HepG2 (cell line): Measurements from ENCODE around the gene ZNF25. TPM values are rescaled to one million over a fixed set of nuclear protein-coding genes. Genes with fewer than 3 reads are reported as not detected.

Experiments used
- BRCA1 ChIP-seq: sonication (generic); formaldehyde crosslinking; IDR thresholded peaks from 2 replicates; pipeline ENCODE4 v1.4.0; 2020; ENCODE audit warnings: missing genetic modification reagents
- DMAP1 ChIP-seq: IDR thresholded peaks from 2 replicates; pipeline ENCODE4 v1.6.1; 2016
- HNRNPUL1 ChIP-seq: fragments of 200-400 bp; formaldehyde crosslinking; IDR thresholded peaks from 2 replicates; pipeline ENCODE4 v1.6.1; 2017; ENCODE audit warnings: low read depth, mild to moderate bottlenecking, low read length, moderate library complexity
- KDM6A ChIP-seq: IDR thresholded peaks from 2 replicates; pipeline ENCODE4 v1.6.1; 2016; ENCODE audit warnings: low read depth
- RBM39 ChIP-seq: fragments of 200-400 bp; formaldehyde crosslinking; IDR thresholded peaks from one replicate; pipeline ENCODE4 v1.6.1; 2018; ENCODE audit warnings: antibody characterized with exemption, mild to moderate bottlenecking, low read depth, low read length; ENCODE audit not compliant: poor library complexity, severe bottlenecking
- SP5 ChIP-seq: IDR thresholded peaks from 2 replicates; pipeline ENCODE4 v1.6.1; 2016; ENCODE audit warnings: low read depth, borderline replicate concordance
- ZNF225 ChIP-seq: sonication (generic); formaldehyde crosslinking; IDR thresholded peaks from 2 replicates; pipeline ENCODE4 v1.4.0; 2020; ENCODE audit warnings: mild to moderate bottlenecking, missing genetic modification reagents
- ZNF264 ChIP-seq: sonication (generic); formaldehyde crosslinking; IDR thresholded peaks from 2 replicates; pipeline ENCODE4 v1.4.0; 2020; ENCODE audit warnings: missing genetic modification reagents
- ZNF333 ChIP-seq: sonication (generic); formaldehyde crosslinking; IDR thresholded peaks from 2 replicates; pipeline ENCODE4 v1.4.0; 2020; ENCODE audit warnings: mild to moderate bottlenecking, missing genetic modification reagents, borderline replicate concordance
- ZNF484 ChIP-seq: sonication (generic); formaldehyde crosslinking; IDR thresholded peaks from 2 replicates; pipeline ENCODE4 v1.5.1; 2020; ENCODE audit warnings: mild to moderate bottlenecking, low read depth, missing genetic modification reagents, borderline replicate concordance
- ZNF598 ChIP-seq: sonication (generic); formaldehyde crosslinking; IDR thresholded peaks from 2 replicates; pipeline ENCODE4 v1.5.1; 2020; ENCODE audit warnings: mild to moderate bottlenecking, missing genetic modification reagents, borderline replicate concordance
- ZNF678 ChIP-seq: sonication (generic); formaldehyde crosslinking; IDR thresholded peaks from 2 replicates; pipeline ENCODE4 v1.4.0; 2020; ENCODE audit warnings: mild to moderate bottlenecking, missing genetic modification reagents
- ZNF724P ChIP-seq: sonication (generic); formaldehyde crosslinking; IDR thresholded peaks from 2 replicates; pipeline ENCODE4 v1.8.0; 2022; ENCODE audit warnings: missing genetic modification reagents, borderline replicate concordance
- ZNF891 ChIP-seq: sonication (generic); formaldehyde crosslinking; IDR thresholded peaks from 2 replicates; pipeline ENCODE4 v1.5.0; 2020; ENCODE audit warnings: mild to moderate bottlenecking, missing genetic modification reagents
- polyA plus RNA-seq, 8 experiments: library from polyadenylated mRNA; depleted of rRNA in 3 of 8; stranded (reverse) in 7 of 8; unstranded in 1 of 8; fragments of >200 nt; fragmentation: Illumina TruSeq in 4 of 8; extraction: Trizol in 4 of 8; gene quantifications; 2 replicates each; pipeline versions ENCODE4 v1.2.1 to v1.2.3, GENCODE V29; 2011 to 2016; ENCODE audit warnings: low read depth in 4 of 8, missing spikeins in 1 of 8, mixed read lengths in 1 of 8; ENCODE audit not compliant: insufficient read depth in 1 of 8
- total RNA-seq, 5 experiments: library from RNA; depleted of rRNA; stranded (reverse); fragments of >200 nt; fragmentation: Illumina TruSeq; extraction: Trizol; gene quantifications; 2 replicates each; pipeline ENCODE4 v1.2.3, GENCODE V29; 2016; ENCODE audit warnings: low read depth in 1 of 5
- TF ChIP-seq, protein P1 (sequence below): sonication (generic); formaldehyde crosslinking; IDR thresholded peaks from 2 replicates; pipeline ENCODE4 v1.9.0; 2022; ENCODE audit warnings: low read depth, missing genetic modification reagents
- TF ChIP-seq, protein P2 (sequence below): IDR thresholded peaks from 2 replicates; pipeline ENCODE4 v1.6.1; 2016; ENCODE audit warnings: low read depth, control low read depth
- TF ChIP-seq, protein P3 (sequence below): sonication (generic); formaldehyde crosslinking; conservative IDR thresholded peaks from 2 replicates; pipeline ENCODE4 v1.5.0; 2020; ENCODE audit warnings: missing genetic modification reagents
- TF ChIP-seq, protein P4 (sequence below): IDR thresholded peaks from 2 replicates; pipeline ENCODE4 v1.6.1; 2016; ENCODE audit warnings: missing compliant biosample characterization, missing genetic modification reagents, borderline replicate concordance
- TF ChIP-seq, protein P5 (sequence below): IDR thresholded peaks from 2 replicates; pipeline ENCODE4 v1.6.1; 2016
- TF ChIP-seq, protein P6 (sequence below): IDR thresholded peaks from 2 replicates; pipeline ENCODE4 v1.6.1; 2016; ENCODE audit warnings: low read depth

Gene ZNF25
- total and polyA plus RNA-seq, 2 of the 13 experiments (the other 11 are each of a cell fraction or from before 2014, with no cell fraction given), result 1.4 to 1.5 TPM

DNA sequence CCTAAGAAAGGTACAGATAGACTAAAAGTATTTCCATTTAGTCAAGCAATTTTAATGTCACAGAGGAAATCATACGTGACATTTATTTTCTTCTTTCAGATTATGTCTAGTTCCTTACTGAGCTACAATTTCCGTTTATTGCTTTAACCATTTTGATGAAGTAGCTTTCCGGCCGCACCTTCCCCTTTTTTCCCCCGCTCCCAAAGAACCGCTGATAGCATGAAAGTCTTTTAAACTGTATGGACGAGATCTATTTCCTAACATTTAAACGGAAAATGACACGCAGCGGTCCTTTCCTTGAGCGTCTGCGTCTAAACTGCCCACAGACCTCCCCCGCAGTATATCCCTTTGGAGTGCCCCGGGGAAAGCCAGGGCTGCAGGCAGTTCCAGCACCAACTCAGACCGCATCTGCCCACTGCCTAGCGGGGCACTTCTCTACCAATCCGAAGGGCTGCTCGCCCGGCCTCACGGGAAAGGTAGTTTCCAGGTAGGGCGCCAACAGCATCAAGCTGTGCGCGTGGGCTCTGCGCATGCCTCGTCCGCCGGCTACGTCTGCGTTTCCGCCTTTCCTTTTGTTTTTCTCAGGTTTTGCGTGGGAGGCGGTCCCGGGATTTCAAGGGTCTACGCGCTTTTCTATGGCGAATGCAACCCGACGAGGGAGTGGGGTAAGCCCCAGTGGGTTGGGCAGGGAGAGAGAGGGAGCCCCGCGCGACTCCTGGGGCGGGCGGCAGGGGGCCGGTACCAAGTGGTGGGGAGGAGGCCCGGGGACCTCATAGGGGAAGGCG lies 33.9 kb upstream of the ZNF25 start, which contains the start of gene ZNF33A (continued):
- TF ChIP-seq HNRNPUL1 (no peak), ZNF225 (CRISPR knock-in tag) (peak; percentile 8; the same call in 1 of the 2 replicates), ZNF724P (CRISPR knock-in tag) (0 out of 2 replicates have a peak, but pooled peaks have one; percentile 54), ZNF264 (CRISPR knock-in tag) (peak; percentile 32), SP5 (CRISPR knock-in tag) (0 out of 2 replicates have a peak, but pooled peaks have one; percentile 16), KDM6A (CRISPR knock-in tag) (no peak), ZNF598 (0 out of 2 replicates have a peak, but pooled peaks have one; percentile 18), ZNF333 (0 out of 2 replicates have a peak, but pooled peaks have one; percentile 18), DMAP1 (CRISPR knock-in tag) (no peak; the same call in 1 of the 2 replicates), RBM39 (peak; percentile 43), BRCA1 (peak; percentile 69; the same call in 1 of the 2 replicates), ZNF678 (CRISPR knock-in tag) (no peak), ZNF484 (CRISPR knock-in tag) (no peak), ZNF891 (peak; percentile 18; the same call in 1 of the 2 replicates)
- TF ChIP-seq, protein P1, sequence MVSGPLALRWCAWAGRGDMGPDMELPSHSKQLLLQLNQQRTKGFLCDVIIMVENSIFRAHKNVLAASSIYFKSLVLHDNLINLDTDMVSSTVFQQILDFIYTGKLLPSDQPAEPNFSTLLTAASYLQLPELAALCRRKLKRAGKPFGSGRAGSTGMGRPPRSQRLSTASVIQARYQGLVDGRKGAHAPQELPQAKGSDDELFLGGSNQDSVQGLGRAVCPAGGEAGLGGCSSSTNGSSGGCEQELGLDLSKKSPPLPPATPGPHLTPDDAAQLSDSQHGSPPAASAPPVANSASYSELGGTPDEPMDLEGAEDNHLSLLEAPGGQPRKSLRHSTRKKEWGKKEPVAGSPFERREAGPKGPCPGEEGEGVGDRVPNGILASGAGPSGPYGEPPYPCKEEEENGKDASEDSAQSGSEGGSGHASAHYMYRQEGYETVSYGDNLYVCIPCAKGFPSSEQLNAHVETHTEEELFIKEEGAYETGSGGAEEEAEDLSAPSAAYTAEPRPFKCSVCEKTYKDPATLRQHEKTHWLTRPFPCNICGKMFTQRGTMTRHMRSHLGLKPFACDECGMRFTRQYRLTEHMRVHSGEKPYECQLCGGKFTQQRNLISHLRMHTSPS (CRISPR knock-in tag), result peak; percentile 71; the same call in 1 of the 2 replicates
- TF ChIP-seq, protein P2, sequence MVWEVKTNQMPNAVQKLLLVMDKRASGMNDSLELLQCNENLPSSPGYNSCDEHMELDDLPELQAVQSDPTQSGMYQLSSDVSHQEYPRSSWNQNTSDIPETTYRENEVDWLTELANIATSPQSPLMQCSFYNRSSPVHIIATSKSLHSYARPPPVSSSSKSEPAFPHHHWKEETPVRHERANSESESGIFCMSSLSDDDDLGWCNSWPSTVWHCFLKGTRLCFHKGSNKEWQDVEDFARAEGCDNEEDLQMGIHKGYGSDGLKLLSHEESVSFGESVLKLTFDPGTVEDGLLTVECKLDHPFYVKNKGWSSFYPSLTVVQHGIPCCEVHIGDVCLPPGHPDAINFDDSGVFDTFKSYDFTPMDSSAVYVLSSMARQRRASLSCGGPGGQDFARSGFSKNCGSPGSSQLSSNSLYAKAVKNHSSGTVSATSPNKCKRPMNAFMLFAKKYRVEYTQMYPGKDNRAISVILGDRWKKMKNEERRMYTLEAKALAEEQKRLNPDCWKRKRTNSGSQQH (CRISPR knock-in tag), result peak; percentile 31; the same call in 1 of the 2 replicates
- TF ChIP-seq, protein P3, sequence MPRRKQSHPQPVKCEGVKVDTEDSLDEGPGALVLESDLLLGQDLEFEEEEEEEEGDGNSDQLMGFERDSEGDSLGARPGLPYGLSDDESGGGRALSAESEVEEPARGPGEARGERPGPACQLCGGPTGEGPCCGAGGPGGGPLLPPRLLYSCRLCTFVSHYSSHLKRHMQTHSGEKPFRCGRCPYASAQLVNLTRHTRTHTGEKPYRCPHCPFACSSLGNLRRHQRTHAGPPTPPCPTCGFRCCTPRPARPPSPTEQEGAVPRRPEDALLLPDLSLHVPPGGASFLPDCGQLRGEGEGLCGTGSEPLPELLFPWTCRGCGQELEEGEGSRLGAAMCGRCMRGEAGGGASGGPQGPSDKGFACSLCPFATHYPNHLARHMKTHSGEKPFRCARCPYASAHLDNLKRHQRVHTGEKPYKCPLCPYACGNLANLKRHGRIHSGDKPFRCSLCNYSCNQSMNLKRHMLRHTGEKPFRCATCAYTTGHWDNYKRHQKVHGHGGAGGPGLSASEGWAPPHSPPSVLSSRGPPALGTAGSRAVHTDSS, result no peak
- TF ChIP-seq, protein P4, sequence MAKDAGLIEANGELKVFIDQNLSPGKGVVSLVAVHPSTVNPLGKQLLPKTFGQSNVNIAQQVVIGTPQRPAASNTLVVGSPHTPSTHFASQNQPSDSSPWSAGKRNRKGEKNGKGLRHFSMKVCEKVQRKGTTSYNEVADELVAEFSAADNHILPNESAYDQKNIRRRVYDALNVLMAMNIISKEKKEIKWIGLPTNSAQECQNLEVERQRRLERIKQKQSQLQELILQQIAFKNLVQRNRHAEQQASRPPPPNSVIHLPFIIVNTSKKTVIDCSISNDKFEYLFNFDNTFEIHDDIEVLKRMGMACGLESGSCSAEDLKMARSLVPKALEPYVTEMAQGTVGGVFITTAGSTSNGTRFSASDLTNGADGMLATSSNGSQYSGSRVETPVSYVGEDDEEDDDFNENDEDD, result peak; percentile 42; the same call in 1 of the 2 replicates
- TF ChIP-seq, protein P5, sequence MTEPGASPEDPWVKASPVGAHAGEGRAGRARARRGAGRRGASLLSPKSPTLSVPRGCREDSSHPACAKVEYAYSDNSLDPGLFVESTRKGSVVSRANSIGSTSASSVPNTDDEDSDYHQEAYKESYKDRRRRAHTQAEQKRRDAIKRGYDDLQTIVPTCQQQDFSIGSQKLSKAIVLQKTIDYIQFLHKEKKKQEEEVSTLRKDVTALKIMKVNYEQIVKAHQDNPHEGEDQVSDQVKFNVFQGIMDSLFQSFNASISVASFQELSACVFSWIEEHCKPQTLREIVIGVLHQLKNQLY (CRISPR knock-in tag), result 0 out of 2 replicates have a peak, but pooled peaks have one; percentile 57
- TF ChIP-seq, protein P6, sequence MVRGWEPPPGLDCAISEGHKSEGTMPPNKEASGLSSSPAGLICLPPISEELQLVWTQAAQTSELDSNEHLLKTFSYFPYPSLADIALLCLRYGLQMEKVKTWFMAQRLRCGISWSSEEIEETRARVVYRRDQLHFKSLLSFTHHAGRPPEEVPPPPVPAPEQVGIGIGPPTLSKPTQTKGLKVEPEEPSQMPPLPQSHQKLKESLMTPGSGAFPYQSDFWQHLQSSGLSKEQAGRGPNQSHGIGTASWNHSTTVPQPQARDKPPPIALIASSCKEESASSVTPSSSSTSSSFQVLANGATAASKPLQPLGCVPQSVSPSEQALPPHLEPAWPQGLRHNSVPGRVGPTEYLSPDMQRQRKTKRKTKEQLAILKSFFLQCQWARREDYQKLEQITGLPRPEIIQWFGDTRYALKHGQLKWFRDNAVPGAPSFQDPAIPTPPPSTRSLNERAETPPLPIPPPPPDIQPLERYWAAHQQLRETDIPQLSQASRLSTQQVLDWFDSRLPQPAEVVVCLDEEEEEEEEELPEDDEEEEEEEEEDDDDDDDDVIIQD (CRISPR knock-in tag), result peak; percentile 9; the same call in 1 of the 2 replicates
